Cardiac fibroblast (primary cell): ENCODE results near the gene KSR1.

Experiments
- DNase-seq, 2 donors: peaks; one replicate each; pipeline versions ENCODE4 v3.0.0 to v3.0.0-alpha.2; 2010; ENCODE audit warnings: low read depth in 2 of 2
- H3K4me3 ChIP-seq, 2 donors: replicated peaks in 1 of 2; 1 replicate in 1 of 2; 2 replicates in 1 of 2; pipeline ENCODE4 v1.5.1; 2011; ENCODE audit warnings: low read depth in 2 of 2, low read length in 2 of 2, mild to moderate bottlenecking in 2 of 2, moderate library complexity in 1 of 2
- CTCF ChIP-seq: IDR thresholded peaks from one replicate; pipeline ENCODE4 v1.5.1; 2011; ENCODE audit warnings: low read depth, mild to moderate bottlenecking, low read length, inconsistent platforms

KSR1 gene

GRCh38 chr17:27562777-27563455 is 106.7 kb downstream of the KSR1 start:
- peak in 1 of 2 donors; percentile 50 for DNase-seq
- H3K4me3 ChIP-seq, result no peak overlapping the region
- no peak for TF ChIP-seq CTCF

GRCh38 chr17:27563532-27563931 is 107.3 kb downstream of the KSR1 start:
- no peak for DNase-seq
- H3K4me3 ChIP-seq, result no peak overlapping the region
- TF ChIP-seq CTCF, result no peak

GRCh38 chr17:27564463-27564862 is 108.2 kb downstream of the KSR1 start:
- peak in 1 of 2 donors; percentile 31 for DNase-seq
- H3K4me3 ChIP-seq, result no peak overlapping the region
- TF ChIP-seq CTCF, result no peak

GRCh38 chr17:27565874-27566670 is 109.8 kb downstream of the KSR1 start:
- no peak for TF ChIP-seq CTCF
- DNase-seq, result peak in 1 of 2 donors; percentile 32

DNA sequence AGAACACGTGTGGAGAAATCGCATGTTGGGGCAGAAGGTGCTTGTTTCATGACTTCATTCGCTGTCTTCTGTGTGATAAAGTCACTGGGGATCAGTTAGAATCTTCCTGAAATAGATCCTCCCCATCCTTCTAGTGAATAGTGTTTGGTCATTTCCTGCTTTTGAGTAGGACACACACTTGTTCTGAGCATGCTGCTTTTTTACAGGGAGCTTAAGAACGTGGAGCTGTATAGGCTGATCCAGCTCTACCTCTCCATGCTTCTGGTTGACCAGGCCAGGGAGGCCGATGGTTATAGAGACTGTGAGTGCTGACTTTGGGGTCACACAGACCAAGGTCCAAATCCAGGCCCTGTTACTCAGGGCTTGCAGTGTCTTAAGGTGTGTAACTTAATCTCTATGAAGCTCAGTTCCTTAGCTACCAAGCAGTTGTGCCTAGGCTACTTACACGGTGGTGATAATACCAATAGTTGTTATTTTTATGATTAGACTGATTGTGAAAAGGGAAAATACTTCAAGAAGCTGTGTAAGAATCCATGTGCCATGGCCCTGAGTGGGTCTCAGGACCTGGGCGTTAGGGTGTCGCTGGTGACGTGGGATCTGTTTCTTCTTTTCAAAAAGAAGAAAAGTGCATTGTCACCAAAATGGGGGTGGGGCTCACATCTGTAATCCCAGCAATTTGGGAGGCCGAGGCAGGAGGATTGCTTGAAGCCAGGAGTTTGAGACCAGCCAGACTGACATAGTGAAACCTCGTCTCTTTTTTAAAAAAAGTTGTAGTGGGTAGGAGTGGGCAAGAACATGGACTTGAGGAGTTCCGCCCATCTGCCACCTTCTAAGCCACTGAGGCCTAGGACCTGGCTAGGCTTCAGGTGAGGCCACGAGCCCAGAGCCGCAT is 110.7 kb downstream of the KSR1 start:
- TF ChIP-seq CTCF, result no peak
- no peak overlapping the region for H3K4me3 ChIP-seq
- peak; percentile 34 to 71 for DNase-seq

More at GRCh38 chr17:27565874-27566670, 109.8 kb downstream of the KSR1 start:
- no peak overlapping the region for H3K4me3 ChIP-seq

- no peak overlapping the region for H3K4me3 ChIP-seq
- DNase-seq, result no peak
- no peak for TF ChIP-seq CTCF
These were observed 111.3 kb downstream of the KSR1 start for GRCh38 chr17:27567563-27567859.
